ENCODE data around the gene KSR1.

- TF ChIP-seq, protein P1, sequence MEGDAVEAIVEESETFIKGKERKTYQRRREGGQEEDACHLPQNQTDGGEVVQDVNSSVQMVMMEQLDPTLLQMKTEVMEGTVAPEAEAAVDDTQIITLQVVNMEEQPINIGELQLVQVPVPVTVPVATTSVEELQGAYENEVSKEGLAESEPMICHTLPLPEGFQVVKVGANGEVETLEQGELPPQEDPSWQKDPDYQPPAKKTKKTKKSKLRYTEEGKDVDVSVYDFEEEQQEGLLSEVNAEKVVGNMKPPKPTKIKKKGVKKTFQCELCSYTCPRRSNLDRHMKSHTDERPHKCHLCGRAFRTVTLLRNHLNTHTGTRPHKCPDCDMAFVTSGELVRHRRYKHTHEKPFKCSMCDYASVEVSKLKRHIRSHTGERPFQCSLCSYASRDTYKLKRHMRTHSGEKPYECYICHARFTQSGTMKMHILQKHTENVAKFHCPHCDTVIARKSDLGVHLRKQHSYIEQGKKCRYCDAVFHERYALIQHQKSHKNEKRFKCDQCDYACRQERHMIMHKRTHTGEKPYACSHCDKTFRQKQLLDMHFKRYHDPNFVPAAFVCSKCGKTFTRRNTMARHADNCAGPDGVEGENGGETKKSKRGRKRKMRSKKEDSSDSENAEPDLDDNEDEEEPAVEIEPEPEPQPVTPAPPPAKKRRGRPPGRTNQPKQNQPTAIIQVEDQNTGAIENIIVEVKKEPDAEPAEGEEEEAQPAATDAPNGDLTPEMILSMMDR (IDR thresholded peaks at IDR 0.05): no peak
- no peak for TF ChIP-seq ZFX (IDR thresholded peaks at IDR 0.05; ENCODE audit: borderline replicate concordance)
Observed at GRCh38 chr17:27646232-27646631, 190.0 kb downstream of the KSR1 start.

All from 22Rv1 (cell line).